Fibroblast of lung (primary cell): ENCODE measurements around the gene LIMS1. TPM values are rescaled to one million over a fixed set of nuclear protein-coding genes. Genes with fewer than 3 reads are reported as not detected.

Source experiments
- DNase-seq, 2 donors: peaks; one replicate each; pipeline versions ENCODE4 v3.0.0 to v3.0.0-alpha.2; 2010; ENCODE audit warnings: low read depth in 2 of 2
- H2AFZ ChIP-seq: 2 replicates; pipeline ENCODE4 v1.5.1; 2012; ENCODE audit warnings: low read length, control low read depth, inconsistent platforms
- H3K27ac ChIP-seq: 2 replicates; pipeline ENCODE4 v1.5.1; 2011; ENCODE audit warnings: low read length, control low read depth; ENCODE audit not compliant: insufficient read depth
- H3K27me3 ChIP-seq: 2 replicates; pipeline ENCODE4 v1.5.1; 2011; ENCODE audit warnings: mild to moderate bottlenecking, low read length; ENCODE audit not compliant: control insufficient read depth, insufficient read depth
- H3K36me3 ChIP-seq: 2 replicates; pipeline ENCODE4 v1.5.1; 2011; ENCODE audit warnings: low read length; ENCODE audit not compliant: control insufficient read depth, insufficient read depth
- H3K4me1 ChIP-seq: 2 replicates; pipeline ENCODE4 v1.5.1; 2011; ENCODE audit warnings: low read length; ENCODE audit not compliant: control insufficient read depth, insufficient read depth; ENCODE audit errors: extremely low read depth
- H3K4me2 ChIP-seq: 2 replicates; pipeline ENCODE4 v1.5.1; 2011; ENCODE audit warnings: low read length, control low read depth; ENCODE audit not compliant: insufficient read depth; ENCODE audit errors: extremely low read depth
- H3K4me3 ChIP-seq, 4 experiments: fragments of 200-600 bp in 1 of 4; sonication (generic) in 1 of 4; replicated peaks in 1 of 4; 2 replicates each; pipeline ENCODE4 v1.5.1; 2011 to 2016; ENCODE audit warnings: low read length in 4 of 4, low read depth in 3 of 4, mild to moderate bottlenecking in 3 of 4, control low read depth in 2 of 4, inconsistent platforms in 1 of 4, mixed read lengths in 1 of 4; ENCODE audit not compliant: insufficient read depth in 1 of 4; ENCODE audit errors: control extremely low read depth in 1 of 4
- H3K79me2 ChIP-seq: 2 replicates; pipeline ENCODE4 v1.5.1; 2012; ENCODE audit warnings: mild to moderate bottlenecking, low read length, inconsistent platforms; ENCODE audit not compliant: control insufficient read depth, insufficient read depth
- H3K9ac ChIP-seq: 2 replicates; pipeline ENCODE4 v1.5.1; 2011; ENCODE audit warnings: mild to moderate bottlenecking, low read length, control low read depth; ENCODE audit not compliant: insufficient read depth
- H3K9me3 ChIP-seq: 2 replicates; pipeline ENCODE4 v1.5.1; 2012; ENCODE audit warnings: low read depth, low read length; ENCODE audit not compliant: control insufficient read depth, insufficient read depth
- H4K20me1 ChIP-seq: 2 replicates; pipeline ENCODE4 v1.5.1; 2011; ENCODE audit warnings: low read length; ENCODE audit not compliant: control insufficient read depth, insufficient read depth; ENCODE audit errors: extremely low read depth
- CTCF ChIP-seq, 2 donors: IDR thresholded peaks in 1 of 2; conservative IDR thresholded peaks in 1 of 2; 1 replicate in 1 of 2; 2 replicates in 1 of 2; pipeline ENCODE4 v1.5.1; 2011 to 2012; ENCODE audit warnings: low read length in 2 of 2, control low read depth in 1 of 2, inconsistent platforms in 1 of 2, low read depth in 1 of 2, mild to moderate bottlenecking in 1 of 2
- EZH2 ChIP-seq: IDR thresholded peaks from 2 replicates; pipeline ENCODE4 v1.5.1; 2012; ENCODE audit warnings: low read length, control low read depth, mild to moderate bottlenecking; ENCODE audit errors: missing control alignments
- polyA plus RNA-seq, 2 donors: library from polyadenylated mRNA; depleted of rRNA in 1 of 2; stranded (reverse) in 1 of 2; unstranded in 1 of 2; fragments of >200 nt; gene quantifications; 2 replicates each; pipeline ENCODE4 v1.2.1, GENCODE V29; 2011 to 2012; ENCODE audit warnings: missing spikeins in 1 of 2
- total RNA-seq: library from RNA; depleted of rRNA; stranded (reverse); fragments of >200 nt; gene quantifications from 2 replicates; pipeline ENCODE4 v1.2.1, GENCODE V29; 2014

LIMS1 gene
- total and polyA plus RNA-seq, 2 donors (not counting 1 experiment from before 2014, with no cell fraction given), result 52.7 to 108 TPM

GRCh38 chr2:108552566-108552965, 18.3 kb downstream of the LIMS1 start:
- Histone ChIP-seq H3K36me3 (no peaks in the 10 kb centered on the region), H3K9ac (no peak overlapping the region), H3K4me1 (peaks cover 12% of the 10 kb centered on the region), H3K4me3 (no peak overlapping the region), H4K20me1 (no peaks in the 10 kb centered on the region), H3K27me3 (no peaks in the 10 kb centered on the region), H2AFZ (no peak overlapping the region), H3K27ac (no peak overlapping the region), H3K4me2 (no peak overlapping the region), H3K9me3 (no peaks in the 10 kb centered on the region), H3K79me2 (peaks cover 40% of the 10 kb centered on the region)
- TF ChIP-seq EZH2, result no peak
- TF ChIP-seq CTCF (conservative IDR thresholded peaks at IDR 0.05 in 1 of 2, IDR thresholded peaks at IDR 0.05 in 1 of 2; ENCODE audit: low read depth in 1 of 2, low read length in 2 of 2), result no peak
- DNase-seq, result no peak

- H3K27ac ChIP-seq, result peak overlapping the region; percentile 36
Measured at GRCh38 chr2:108553209-108553919, 19.1 kb downstream of the LIMS1 start.

GRCh38 chr2:108554528-108554927, 20.3 kb downstream of the LIMS1 start:
- Histone ChIP-seq H2AFZ (no peak overlapping the region), H3K4me2 (no peak overlapping the region), H3K9ac (no peak overlapping the region), H3K79me2 (peaks cover 31% of the 10 kb centered on the region), H3K27me3 (no peaks in the 10 kb centered on the region), H4K20me1 (no peaks in the 10 kb centered on the region), H3K4me3 (no peak overlapping the region), H3K4me1 (peaks cover 10% of the 10 kb centered on the region), H3K9me3 (no peaks in the 10 kb centered on the region), H3K36me3 (no peaks in the 10 kb centered on the region), H3K27ac (no peak overlapping the region)
- TF ChIP-seq CTCF (conservative IDR thresholded peaks at IDR 0.05 in 1 of 2, IDR thresholded peaks at IDR 0.05 in 1 of 2; ENCODE audit: low read depth in 1 of 2, low read length in 2 of 2), result no peak
- no peak for TF ChIP-seq EZH2
- DNase-seq, result no peak

More at GRCh38 chr2:108553209-108553919, 19.1 kb downstream of the LIMS1 start:
- TF ChIP-seq CTCF (conservative IDR thresholded peaks at IDR 0.05 in 1 of 2, IDR thresholded peaks at IDR 0.05 in 1 of 2; ENCODE audit: low read depth in 1 of 2, low read length in 2 of 2), result no peak
- no peak for TF ChIP-seq EZH2
- no peaks in the 10 kb centered on the region for H4K20me1 ChIP-seq
- no peaks in the 10 kb centered on the region for H3K36me3 ChIP-seq
- no peak overlapping the region for H3K4me3 ChIP-seq
- no peak overlapping the region for H3K9ac ChIP-seq
- H3K4me1 ChIP-seq, result peaks cover 11% of the 10 kb centered on the region
- no peaks in the 10 kb centered on the region for H3K27me3 ChIP-seq
- H3K4me2 ChIP-seq, result no peak overlapping the region
- DNase-seq, result peak in 1 of 2 donors; percentile 52
- no peak overlapping the region for H2AFZ ChIP-seq
- no peaks in the 10 kb centered on the region for H3K9me3 ChIP-seq
- peaks cover 36% of the 10 kb centered on the region for H3K79me2 ChIP-seq
